SK-N-SH (cell line): ENCODE measurements around the gene NDUFB2. TPM values are rescaled to one million over a fixed set of nuclear protein-coding genes. Genes with fewer than 3 reads are reported as not detected.

Experiments
- CTCF ChIA-PET: fragments of 300-600, 350-600 bp; formaldehyde crosslinking; extraction: SDS; loops from one replicate; lab custom pipeline; 2021; lab: Yijun Ruan, JAX
- POLR2A ChIA-PET: fragments of 350-600 bp; sonication (Branson Sonifier 250); formaldehyde crosslinking; extraction: SDS; loops from one replicate; lab custom pipeline; 2020; ENCODE audit warnings: antibody characterized with exemption, inconsistent platforms; lab: Yijun Ruan, JAX
- DNase-seq: peaks from one replicate; pipeline ENCODE4 v3.0.0; 2012
- H2AFZ ChIP-seq: fragments of 200-600 bp; sonication (generic); 2 replicates; pipeline ENCODE4 v1.8.1; 2016; ENCODE audit warnings: antibody characterized with exemption, mild to moderate bottlenecking, low read depth
- H3F3A ChIP-seq: fragments of 200-600 bp; sonication (generic); replicated peaks from 2 replicates; pipeline ENCODE3; 2016; ENCODE audit warnings: antibody characterized with exemption, mild to moderate bottlenecking; ENCODE audit not compliant: insufficient read depth
- H3K27ac ChIP-seq, 2 experiments: fragments of 200-500 bp in 1 of 2; fragments of 200-600 bp in 1 of 2; sonication (Bioruptor generic) in 1 of 2; sonication (generic), shearing (Covaris generic) in 1 of 2; 2 replicates each; pipeline versions ENCODE4 v1.5.1 to v1.6.1; 2014 to 2016; ENCODE audit warnings: low read depth in 2 of 2, inconsistent platforms in 1 of 2, low read length in 1 of 2, mild to moderate bottlenecking in 1 of 2, mixed read lengths in 1 of 2
- H3K27me3 ChIP-seq: fragments of 200-600 bp; sonication (generic), shearing (Covaris generic); 2 replicates; pipeline ENCODE4 v1.6.1; 2016; ENCODE audit warnings: mixed run types; ENCODE audit not compliant: insufficient read depth
- H3K36me3 ChIP-seq, 2 experiments: fragments of 200-500 bp in 1 of 2; fragments of 200-600 bp in 1 of 2; sonication (Bioruptor generic) in 1 of 2; sonication (generic) in 1 of 2; replicated peaks in 1 of 2; 2 replicates each; pipeline versions ENCODE3 to v1.5.1; 2014 to 2016; ENCODE audit warnings: low read length in 1 of 2, mild to moderate bottlenecking in 1 of 2; ENCODE audit not compliant: insufficient read depth in 2 of 2, control insufficient read depth in 1 of 2
- H3K4me1 ChIP-seq, 2 experiments: fragments of 200-500 bp in 1 of 2; fragments of 200-600 bp in 1 of 2; sonication (Bioruptor generic) in 1 of 2; sonication (generic), shearing (Covaris generic) in 1 of 2; 2 replicates each; pipeline versions ENCODE4 v1.5.1 to v1.6.1; 2014 to 2016; ENCODE audit warnings: low read depth in 1 of 2, low read length in 1 of 2, mixed run types in 1 of 2; ENCODE audit not compliant: insufficient read depth in 2 of 2, control insufficient read depth in 1 of 2
- H3K4me2 ChIP-seq: fragments of 200-600 bp; sonication (generic), shearing (Covaris generic); 2 replicates; pipeline ENCODE4 v1.6.1; 2017; ENCODE audit warnings: mixed run types
- H3K4me3 ChIP-seq, 2 experiments: fragments of 200-500 bp in 1 of 2; fragments of 200-600 bp in 1 of 2; sonication (Bioruptor generic) in 1 of 2; sonication (generic), shearing (Covaris generic) in 1 of 2; 2 replicates each; pipeline versions ENCODE4 v1.5.1 to v1.8.1; 2014 to 2016; ENCODE audit warnings: low read depth in 2 of 2, inconsistent platforms in 1 of 2, low read length in 1 of 2, mild to moderate bottlenecking in 1 of 2, mixed read lengths in 1 of 2, moderate library complexity in 1 of 2
- H3K79me2 ChIP-seq: fragments of 200-600 bp; sonication (generic); 2 replicates; pipeline ENCODE4 v1.8.1; 2017; ENCODE audit warnings: mild to moderate bottlenecking; ENCODE audit not compliant: insufficient read depth
- H3K9ac ChIP-seq: fragments of 200-600 bp; sonication (generic); 2 replicates; pipeline ENCODE4 v1.6.1; 2017; ENCODE audit warnings: mixed run types
- H3K9me2 ChIP-seq: fragments of 200-600 bp; sonication (generic); 2 replicates; pipeline ENCODE4 v1.6.1; 2017; ENCODE audit warnings: mixed run types
- H3K9me3 ChIP-seq: fragments of 200-600 bp; sonication (generic); 2 replicates; pipeline ENCODE4 v1.6.1; 2017; ENCODE audit warnings: mixed run types, mild to moderate bottlenecking, moderate library complexity
- H4K20me1 ChIP-seq: fragments of 200-600 bp; sonication (generic); 2 replicates; pipeline ENCODE4 v1.6.1; 2017; ENCODE audit warnings: mild to moderate bottlenecking, mixed run types; ENCODE audit not compliant: insufficient read depth
- CTCF ChIP-seq: fragments of 200-600 bp; sonication (generic); IDR thresholded peaks from 2 replicates; pipeline ENCODE4 v1.6.1; 2017; ENCODE audit warnings: antibody characterized with exemption, mild to moderate bottlenecking, moderate library complexity
- EZH2phosphoT487 ChIP-seq: fragments of 200-600 bp; sonication (generic); IDR thresholded peaks from 2 replicates; pipeline ENCODE4 v1.6.1; 2017; ENCODE audit warnings: low read depth, mixed run types, mild to moderate bottlenecking, antibody characterized with exemption, moderate library complexity, borderline replicate concordance
- FOXJ3 ChIP-seq: sonication (generic); formaldehyde crosslinking; IDR thresholded peaks from 2 replicates; pipeline ENCODE4 v1.5.1; 2020; ENCODE audit warnings: mild to moderate bottlenecking, missing genetic modification reagents
- GATA2 ChIP-seq: sonication (generic); formaldehyde crosslinking; IDR thresholded peaks from 2 replicates; pipeline ENCODE4 v1.5.0; 2020; ENCODE audit warnings: mild to moderate bottlenecking, missing genetic modification reagents
- IRF3 ChIP-seq: fragments of 150-350 bp; IDR thresholded peaks from 2 replicates; pipeline ENCODE4 v1.6.1; 2016; ENCODE audit warnings: mild to moderate bottlenecking, low read depth, low read length
- MEF2A ChIP-seq: IDR thresholded peaks from 2 replicates; pipeline ENCODE4 v1.4.0; 2012; ENCODE audit warnings: low read depth, borderline replicate concordance
- NFIC ChIP-seq: IDR thresholded peaks from 2 replicates; pipeline ENCODE4 v1.4.0; 2012; ENCODE audit warnings: borderline replicate concordance
- NRF1 ChIP-seq: IDR thresholded peaks from 2 replicates; pipeline ENCODE4 v1.6.1; 2012; ENCODE audit warnings: low read depth, mild to moderate bottlenecking, low read length
- PBX3 ChIP-seq: IDR thresholded peaks from 2 replicates; pipeline ENCODE4; 2012
- REST ChIP-seq: IDR thresholded peaks from 2 replicates; pipeline ENCODE4 v1.6.1; 2012; ENCODE audit warnings: mild to moderate bottlenecking, low read depth, low read length, moderate library complexity
- RXRA ChIP-seq: IDR thresholded peaks from 2 replicates; pipeline ENCODE4 v1.4.0; 2012; ENCODE audit warnings: low read depth, mild to moderate bottlenecking, borderline replicate concordance
- SIN3A ChIP-seq: IDR thresholded peaks from 2 replicates; pipeline ENCODE4 v1.6.1; 2012; ENCODE audit warnings: low read depth, mild to moderate bottlenecking, low read length, moderate library complexity, borderline replicate concordance
- SMC3 ChIP-seq: IDR thresholded peaks from 2 replicates; pipeline ENCODE4 v1.6.1; 2012; ENCODE audit warnings: low read depth, low read length, improper control_type of control experiment
- YY1 ChIP-seq: IDR thresholded peaks from 2 replicates; pipeline ENCODE4 v1.4.0; 2012; ENCODE audit warnings: low read depth, mild to moderate bottlenecking
- ZBTB33 ChIP-seq: IDR thresholded peaks from 2 replicates; pipeline ENCODE4 v1.4.0; 2012; ENCODE audit warnings: low read depth, borderline replicate concordance
- WGBS: methylation state at CpG from one replicate; pipeline ENCODE4 v1.1.6; 2017; ENCODE audit warnings: low lambda C conversion rate; 5-methylcytosine and 5-hydroxymethylcytosine counted together
- polyA plus RNA-seq, 3 experiments: library from polyadenylated mRNA; depleted of rRNA; stranded (reverse); fragments of >200 nt; gene quantifications; 2 replicates each; pipeline ENCODE4 v1.2.3, GENCODE V29; 2012

Gene NDUFB2
- polyA plus RNA-seq, 1 of the 3 experiments (the other 2 are of a cell fraction): 1,214 TPM

GRCh38 chr7:140734096-140734495 is 37.6 kb downstream of the NDUFB2 start:
- Histone ChIP-seq H4K20me1 (no peaks in the 10 kb centered on the region), H3K9me2 (no peaks in the 10 kb centered on the region), H3K27ac (no peak overlapping the region), H3F3A (no peaks in the 10 kb centered on the region), H2AFZ (no peak overlapping the region), H3K36me3 (peaks cover 30 to 34% of the 10 kb centered on the region in 2 experiments), H3K79me2 (no peaks in the 10 kb centered on the region), H3K4me3 (no peak overlapping the region), H3K4me2 (no peak overlapping the region), H3K9me3 (no peaks in the 10 kb centered on the region), H3K4me1 (no peaks in the 10 kb centered on the region), H3K9ac (no peak overlapping the region), H3K27me3 (no peaks in the 10 kb centered on the region)
- CTCF ChIA-PET: no interaction called here
- DNase-seq: no peak
- POLR2A ChIA-PET: no interaction called here
- WGBS: 92% methylated on average over 2 of the region's 2 CpGs
- no peak for TF ChIP-seq SMC3
- no peak for TF ChIP-seq GATA2 (CRISPR knock-in tag)
- no peak for TF ChIP-seq IRF3
- no peak for TF ChIP-seq NFIC
- no peak for TF ChIP-seq YY1
- TF ChIP-seq RXRA: no peak
- no peak for TF ChIP-seq CTCF
- no peak for TF ChIP-seq FOXJ3 (CRISPR knock-in tag)
- no peak for TF ChIP-seq SIN3A
- no peak for TF ChIP-seq PBX3
- TF ChIP-seq REST: no peak
- TF ChIP-seq MEF2A: no peak
- TF ChIP-seq NRF1: no peak
- TF ChIP-seq ZBTB33: no peak
- TF ChIP-seq EZH2phosphoT487: no peak
